GM12878 (cell line): ENCODE measurements around the gene STX4.

Experiments
- CEBPB ChIP-seq, 2 experiments: fragments of 150-350 bp in 1 of 2; IDR thresholded peaks; 2 replicates each; pipeline ENCODE4 v1.6.1; 2012 to 2014; ENCODE audit warnings: low read depth in 2 of 2, low read length in 2 of 2, borderline replicate concordance in 1 of 2, inconsistent platforms in 1 of 2
- CHD1 ChIP-seq: IDR thresholded peaks from 2 replicates; pipeline ENCODE4 v1.6.1; 2012; ENCODE audit warnings: low read depth, low read length, improper control_type of control experiment
- CHD2 ChIP-seq: IDR thresholded peaks from 2 replicates; pipeline ENCODE4 v1.6.1; 2011; ENCODE audit warnings: low read depth, low read length, improper control_type of control experiment, borderline replicate concordance
- CTCF ChIP-seq, 3 experiments: IDR thresholded peaks in 2 of 3; conservative IDR thresholded peaks in 1 of 3; 2 replicates each; pipeline ENCODE4 v1.5.1; 2011; ENCODE audit warnings: low read depth in 3 of 3, low read length in 3 of 3, mild to moderate bottlenecking in 3 of 3, control low read depth in 2 of 3, moderate library complexity in 2 of 3, inconsistent platforms in 1 of 3, mixed read lengths in 1 of 3; ENCODE audit not compliant: control insufficient read depth in 2 of 3, insufficient read depth in 1 of 3; ENCODE audit errors: extremely low read depth in 1 of 3
- DPF2 ChIP-seq: fragments of 450-650 bp; IDR thresholded peaks from 2 replicates; pipeline ENCODE4 v1.6.1; 2017; ENCODE audit warnings: mild to moderate bottlenecking
- GABPA ChIP-seq: IDR thresholded peaks from 2 replicates; pipeline ENCODE4 v1.6.1; 2014; ENCODE audit warnings: antibody characterized with exemption, low read depth, mild to moderate bottlenecking, inconsistent platforms
- HDAC6 ChIP-seq: fragments of 200-600 bp; sonication (generic); IDR thresholded peaks from one replicate; pipeline ENCODE4 v1.8.0; 2017; ENCODE audit warnings: antibody characterized with exemption; ENCODE audit not compliant: unreplicated experiment
- KDM1A ChIP-seq: fragments of 200-600 bp; sonication (generic); IDR thresholded peaks from 2 replicates; pipeline ENCODE4 v1.6.1; 2016; ENCODE audit warnings: borderline replicate concordance
- MAX ChIP-seq: IDR thresholded peaks from 2 replicates; pipeline ENCODE4 v1.6.1; 2012; ENCODE audit warnings: low read depth, low read length, improper control_type of control experiment
- MYC ChIP-seq: IDR thresholded peaks from 2 replicates; pipeline ENCODE4 v1.6.1; 2011; ENCODE audit warnings: mild to moderate bottlenecking, low read length, moderate library complexity, inconsistent platforms; ENCODE audit not compliant: insufficient read depth, insufficient replicate concordance, insufficient read length, severe bottlenecking
- POLR2A ChIP-seq: IDR thresholded peaks from 2 replicates; pipeline ENCODE4 v1.6.1; 2011; ENCODE audit warnings: low read depth, mild to moderate bottlenecking, low read length
- POU2F2 ChIP-seq: IDR thresholded peaks from 3 replicates; pipeline ENCODE4 v1.6.1; 2011; ENCODE audit warnings: low read depth, mild to moderate bottlenecking, low read length, borderline replicate concordance
- ZBED1 ChIP-seq: IDR thresholded peaks from 2 replicates; pipeline ENCODE4 v1.6.1; 2016; ENCODE audit warnings: borderline replicate concordance
- ZNF274 ChIP-seq: IDR thresholded peaks from one replicate; pipeline ENCODE4 v1.8.0; 2011; ENCODE audit not compliant: insufficient read length, insufficient read depth

GRCh38 chr16:30991052-30991451, 42.3 kb upstream of the STX4 start:
- no peak for TF ChIP-seq HDAC6
- no peak for TF ChIP-seq MAX
- no peak for TF ChIP-seq CHD1
- TF ChIP-seq POU2F2: no peak
- no peak for TF ChIP-seq DPF2
- no peak for TF ChIP-seq POLR2A
- TF ChIP-seq CTCF (IDR thresholded peaks at IDR 0.05 in 2 of 3, conservative IDR thresholded peaks at IDR 0.05 in 1 of 3; ENCODE audit: control insufficient read depth in 2 of 3, extremely low read depth in 1 of 3, insufficient read depth in 1 of 3, low read depth in 3 of 3, low read length in 3 of 3): no peak
- no peak for TF ChIP-seq GABPA
- no peak for TF ChIP-seq ZBED1
- no peak for TF ChIP-seq KDM1A
- TF ChIP-seq CEBPB (IDR thresholded peaks at IDR 0.05; ENCODE audit: borderline replicate concordance in 1 of 2, low read depth in 2 of 2, low read length in 2 of 2): no peak
- no peak for TF ChIP-seq ZNF274
- no peak for TF ChIP-seq CHD2
- TF ChIP-seq MYC: no peak
